HG03159 (cell line): ENCODE measurements around the gene ARHGAP29.
A peak's percentile ranks its signal among the peaks of the same experiment; 100 is the strongest.

Source experiments
- ATAC-seq: cut with Tn5 transposase; IDR thresholded peaks from one replicate; pipeline ENCODE4 v1.9.1; 2021; ENCODE audit warnings: mild to moderate bottlenecking, moderate library complexity; ENCODE audit not compliant: unreplicated experiment

Gene ARHGAP29

GRCh38 chr1:94236630-94237290 is 624 bp downstream of the ARHGAP29 start:
- peak; percentile 21 for ATAC-seq

DNA sequence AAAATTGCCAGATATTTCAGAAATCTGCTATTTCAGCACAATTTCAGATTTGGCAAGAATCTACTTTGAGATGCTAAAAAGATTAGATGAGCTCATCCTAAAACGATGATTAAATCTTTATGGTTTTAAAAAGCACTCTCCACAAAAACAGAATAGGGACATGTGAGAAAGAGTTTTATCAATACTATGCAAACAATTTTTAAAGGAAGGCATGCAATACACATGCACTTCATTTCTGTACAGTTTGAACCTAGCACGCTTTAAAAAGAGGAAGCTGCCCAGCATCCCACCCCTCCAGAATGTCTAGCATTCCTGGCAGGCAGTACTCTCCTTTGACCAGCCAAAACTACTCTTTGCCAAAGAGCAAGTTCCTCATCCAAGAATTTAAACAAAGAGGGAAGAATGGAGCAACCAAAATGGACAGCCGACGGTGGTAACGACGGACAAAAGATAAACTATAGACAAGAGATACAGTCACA is 1.3 kb downstream of the ARHGAP29 start:
- no peak for ATAC-seq

DNA sequence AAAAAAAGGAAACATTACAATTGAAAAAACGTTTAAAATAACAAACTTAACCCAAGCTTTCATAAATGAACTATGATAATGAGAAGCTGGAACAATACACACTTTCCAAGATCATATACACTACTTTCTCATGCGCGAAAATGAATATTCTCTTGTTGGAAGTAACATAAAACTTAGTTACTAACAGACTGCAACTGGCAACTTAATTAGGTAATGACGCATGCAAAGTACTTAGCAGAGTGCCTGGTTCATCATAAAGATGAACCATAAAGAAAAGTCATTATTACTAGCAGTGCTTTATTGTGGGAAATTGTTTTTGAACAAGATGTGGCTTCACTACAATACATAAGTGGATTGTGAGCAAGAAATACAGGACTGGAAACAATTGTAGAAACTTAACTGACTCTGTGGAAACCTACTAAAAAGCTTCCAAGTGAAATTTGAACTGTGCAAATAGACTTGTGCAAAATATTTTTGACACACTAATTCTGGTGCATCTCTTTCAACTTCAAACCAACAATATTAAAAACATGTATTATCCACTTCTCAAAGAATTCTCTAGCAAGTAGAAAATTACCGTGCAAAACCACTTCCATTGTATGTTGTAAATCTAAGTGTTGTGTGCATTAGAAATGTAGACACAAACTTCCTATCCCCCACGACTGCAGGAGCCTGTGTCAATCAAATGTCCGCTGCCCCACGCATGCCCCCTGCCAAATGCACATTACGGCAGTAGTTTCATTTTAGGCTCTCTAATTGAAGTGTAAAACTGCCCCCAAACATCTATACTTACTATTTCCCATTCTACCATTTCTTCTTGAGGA is 2.0 kb downstream of the ARHGAP29 start:
- no peak for ATAC-seq

DNA sequence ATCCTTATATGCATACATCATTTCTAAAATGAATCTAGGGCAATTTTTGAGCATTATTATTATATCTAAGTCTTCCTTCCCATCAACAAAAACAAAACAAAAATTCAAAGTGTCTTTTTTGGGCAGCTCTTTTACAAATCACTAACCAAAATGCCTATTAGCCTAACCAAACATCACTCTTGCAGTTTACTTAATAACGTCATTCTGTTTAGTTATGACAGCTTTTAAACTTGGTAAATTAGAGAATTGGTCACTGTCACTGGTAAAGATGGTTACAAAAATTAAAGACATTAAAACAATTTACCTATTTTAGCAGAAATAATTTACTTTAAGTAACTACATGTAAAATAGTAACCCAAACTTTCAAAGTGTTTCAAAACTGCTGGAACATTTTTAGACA is 2.8 kb downstream of the ARHGAP29 start:
- no peak for ATAC-seq

DNA sequence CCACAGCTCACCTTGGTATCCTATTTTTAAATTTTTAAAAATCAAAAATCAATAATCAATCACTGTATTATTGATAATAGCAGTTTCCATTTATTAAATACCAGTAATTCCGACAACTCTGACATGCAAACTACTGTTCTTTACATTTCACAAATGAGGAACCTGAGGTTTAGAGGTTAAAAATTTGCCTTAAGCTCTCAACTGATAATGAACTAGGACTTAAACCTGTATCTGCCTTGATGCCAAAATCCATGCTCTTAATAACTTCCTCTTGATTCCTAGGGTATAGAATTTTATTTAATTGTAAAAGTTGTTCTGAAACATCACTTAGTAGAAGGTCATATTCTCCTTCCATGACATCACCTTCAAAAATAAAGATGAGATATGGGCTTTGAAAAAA is 5.6 kb downstream of the ARHGAP29 start:
- no peak for ATAC-seq

DNA sequence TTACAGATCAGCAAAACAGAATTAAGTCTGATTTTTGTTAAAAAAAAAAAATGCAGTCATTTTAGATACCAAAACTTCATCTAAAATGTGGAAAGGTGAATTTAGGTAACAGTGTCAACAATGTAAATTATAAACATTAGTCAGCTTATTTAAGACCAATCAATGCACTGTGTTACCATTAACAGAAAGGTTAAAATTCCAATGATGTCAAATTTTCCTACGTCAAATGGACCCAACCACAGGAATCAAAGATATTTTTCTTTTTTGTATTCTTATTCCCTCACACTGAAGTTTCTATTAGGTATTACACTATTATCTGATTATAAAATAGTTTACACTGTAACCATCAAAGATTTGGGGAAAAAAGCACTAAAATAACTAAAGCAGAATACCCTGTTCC is 6.5 kb downstream of the ARHGAP29 start:
- ATAC-seq, result no peak

GRCh38 chr1:94228640-94229375 is 8.6 kb downstream of the ARHGAP29 start:
- ATAC-seq, result no peak

- no peak for ATAC-seq
Observed at GRCh38 chr1:94227624-94228023, 9.8 kb downstream of the ARHGAP29 start.

- ATAC-seq, result no peak
Observed at GRCh38 chr1:94225845-94226244, 11.5 kb downstream of the ARHGAP29 start.

DNA sequence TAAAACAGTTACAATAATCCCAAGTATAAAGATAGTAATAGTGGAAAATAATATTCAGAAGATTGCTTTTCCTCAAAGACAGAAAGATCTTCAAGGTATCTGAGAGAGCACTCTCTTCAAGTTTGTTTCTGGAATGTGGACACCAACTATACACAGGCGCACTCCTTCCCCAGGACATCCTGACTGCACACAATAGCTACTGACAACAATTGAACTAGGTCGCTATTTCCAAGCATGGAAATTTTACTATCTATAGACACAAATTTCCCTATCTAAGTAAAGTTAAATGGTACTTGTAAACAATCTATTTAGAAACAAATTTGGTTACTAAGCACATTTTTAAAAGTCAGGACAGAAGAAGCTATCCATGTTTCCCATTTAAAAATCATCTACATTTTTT is 19.1 kb downstream of the ARHGAP29 start:
- ATAC-seq, result no peak

DNA sequence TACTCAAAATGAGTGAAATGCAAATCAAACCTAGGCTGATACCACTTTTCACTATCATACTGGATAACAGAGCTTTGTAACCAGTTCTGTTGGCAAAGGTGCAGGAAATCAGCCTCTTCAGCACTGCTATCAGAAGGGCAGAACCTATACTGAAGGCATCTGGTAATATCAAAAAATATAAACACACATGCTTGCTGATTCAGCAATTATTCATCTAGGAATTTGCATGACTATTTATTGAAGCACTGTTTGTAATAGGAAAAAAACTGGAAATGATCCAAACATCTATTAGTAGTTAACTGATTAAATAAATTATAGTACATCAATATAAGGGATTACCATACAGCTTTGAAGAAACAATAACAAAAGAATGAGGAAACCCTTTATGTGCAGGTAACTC is 21.4 kb downstream of the ARHGAP29 start:
- ATAC-seq, result no peak

DNA sequence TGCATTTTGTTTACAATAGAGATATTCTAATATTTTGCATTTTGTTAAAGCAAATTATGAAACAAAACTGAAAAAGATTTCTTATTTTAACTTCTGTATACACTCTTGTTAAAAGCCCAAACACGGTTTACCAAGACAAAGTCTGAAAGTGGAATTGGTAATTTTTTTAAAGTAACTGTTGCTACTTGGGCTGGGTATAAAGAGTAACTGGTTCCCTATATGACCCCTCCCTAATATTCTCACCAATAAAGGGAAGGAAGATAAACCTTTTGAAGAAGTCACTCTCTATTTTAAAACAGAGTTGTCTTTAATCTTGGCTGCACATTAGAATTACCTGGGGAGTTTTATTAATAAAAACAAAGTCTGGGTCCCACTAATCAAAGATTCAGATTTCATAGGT is 27.4 kb downstream of the ARHGAP29 start:
- no peak for ATAC-seq

DNA sequence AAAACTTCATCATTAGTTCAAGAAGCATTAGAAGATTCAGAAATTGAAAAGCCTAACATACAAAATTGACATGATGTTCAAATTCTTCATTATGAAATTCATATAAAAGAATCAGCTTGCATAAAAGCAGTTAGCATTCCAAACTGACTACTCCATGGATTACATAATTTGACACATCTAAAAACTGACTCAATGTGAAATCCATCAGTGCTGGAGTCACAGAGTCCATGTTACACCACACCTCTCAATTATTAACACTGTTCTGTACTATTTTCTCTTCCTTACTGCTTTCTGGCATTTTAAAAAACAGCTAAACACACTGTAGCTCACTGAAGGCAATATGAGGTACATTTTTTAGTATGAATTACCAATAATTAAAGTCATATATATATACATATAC is 28.0 kb downstream of the ARHGAP29 start:
- no peak for ATAC-seq

DNA sequence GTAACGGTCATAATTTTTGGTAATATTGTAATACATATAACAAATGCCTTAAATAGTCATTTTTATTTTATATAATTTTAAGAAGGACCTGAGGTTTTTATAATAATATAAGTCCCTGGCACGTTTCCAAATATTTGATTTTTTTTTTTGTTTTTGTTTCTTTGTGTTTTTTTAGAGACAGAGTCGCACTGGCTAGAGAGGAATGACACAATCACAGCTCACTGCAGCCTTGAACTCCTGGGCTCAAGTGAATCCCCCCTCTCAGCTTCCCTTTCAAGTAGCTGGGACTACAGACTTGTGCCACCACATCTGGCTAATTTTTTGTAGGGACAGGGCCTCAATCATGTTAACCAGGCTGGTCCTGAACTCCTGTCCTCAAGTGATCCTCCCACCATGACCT is 29.7 kb downstream of the ARHGAP29 start:
- no peak for ATAC-seq

GRCh38 chr1:94205639-94206038 is 31.7 kb downstream of the ARHGAP29 start:
- ATAC-seq, result no peak

GRCh38 chr1:94202241-94202640 is 35.1 kb downstream of the ARHGAP29 start:
- ATAC-seq, result no peak

- no peak for ATAC-seq
Observed at GRCh38 chr1:94199398-94199797, 38.0 kb downstream of the ARHGAP29 start.

- no peak for ATAC-seq
Observed at GRCh38 chr1:94194079-94194865, 43.1 kb downstream of the ARHGAP29 start.

GRCh38 chr1:94193128-94193527 is 44.3 kb downstream of the ARHGAP29 start:
- ATAC-seq, result no peak

- no peak for ATAC-seq
Observed at GRCh38 chr1:94191216-94191615, 46.2 kb downstream of the ARHGAP29 start.

GRCh38 chr1:94186946-94187345 is 50.4 kb downstream of the ARHGAP29 start:
- no peak for ATAC-seq
